ENCODE measurements around the gene NOSTRIN. TPM values are rescaled to one million over a fixed set of nuclear protein-coding genes. Genes with fewer than 3 reads are reported as not detected.

Gene NOSTRIN
- total RNA-seq, 1 experiment from 2014 or later, result 0.68 TPM

- Histone ChIP-seq H3K27me3 (ENCODE audit: insufficient read depth, low read depth) (no peaks in the 10 kb centered on the region), H3F3A (ENCODE audit: insufficient read depth, low read depth) (no peaks in the 10 kb centered on the region), H3K36me3 (ENCODE audit: low read depth) (no peaks in the 10 kb centered on the region), H3K27ac (no peak within 1 kb of the TSS), H3K4me1 (replicated peaks; ENCODE audit: insufficient read depth) (no peaks in the 10 kb centered on the region), H3K79me2 (ENCODE audit: low read depth) (no peaks in the 10 kb centered on the region), H3K9me3 (ENCODE audit: insufficient read depth, low read depth) (no peaks in the 10 kb centered on the region), H3K4me3 (no peak within 1 kb of the TSS), H4K20me1 (ENCODE audit: insufficient read depth) (no peaks in the 10 kb centered on the region), H2AFZ (no peak within 1 kb of the TSS), H3K9me2 (ENCODE audit: insufficient read depth) (no peaks in the 10 kb centered on the region), H3K4me2 (no peak within 1 kb of the TSS)
- no peak for DNase-seq
- ChIA-PET POLR2A (ENCODE audit: unreplicated experiment) (no interaction called here), CTCF (no interaction called here)
- no TSS peak for BruUV-seq (replicated peaks)
- no peak for TF ChIP-seq EZH2 (IDR thresholded peaks at IDR 0.05; ENCODE audit: low read depth)
- no peak for TF ChIP-seq CTCF (conservative IDR thresholded peaks at IDR 0.05)
- intact Hi-C loops (cut with micrococcal nuclease; ENCODE audit: unreplicated experiment), result no loop called here
Measured at GRCh38 chr2:168901003-168901402, 98.6 kb downstream of the NOSTRIN start, which contains the start of gene G6PC2. Gene G6PC2, plus strand, starts transcription at chr2:168901291. Its CDS starts 41 bp downstream, at chr2:168901332.

GRCh38 chr2:168903888-168904287, 101.5 kb downstream of the NOSTRIN start:
- no peak for DNase-seq
- H3K27ac ChIP-seq, result no peak overlapping the region
- H4K20me1 ChIP-seq (ENCODE audit: insufficient read depth), result no peaks in the 10 kb centered on the region
- CTCF ChIA-PET, result no interaction called here
- BruUV-seq (replicated peaks), result no TSS peak
- intact Hi-C loops (cut with micrococcal nuclease; ENCODE audit: unreplicated experiment), result no loop called here
- no peaks in the 10 kb centered on the region for H3K4me1 ChIP-seq (replicated peaks; ENCODE audit: insufficient read depth)
- TF ChIP-seq CTCF (conservative IDR thresholded peaks at IDR 0.05), result no peak
- TF ChIP-seq EZH2 (IDR thresholded peaks at IDR 0.05; ENCODE audit: low read depth), result no peak
- no peaks in the 10 kb centered on the region for H3K36me3 ChIP-seq (ENCODE audit: low read depth)
- H3K9me3 ChIP-seq (ENCODE audit: insufficient read depth, low read depth), result no peaks in the 10 kb centered on the region
- no peaks in the 10 kb centered on the region for H3K27me3 ChIP-seq (ENCODE audit: insufficient read depth, low read depth)
- H3K4me2 ChIP-seq, result no peak overlapping the region
- no peaks in the 10 kb centered on the region for H3F3A ChIP-seq (ENCODE audit: insufficient read depth, low read depth)
- H3K9me2 ChIP-seq (ENCODE audit: insufficient read depth), result no peaks in the 10 kb centered on the region
- POLR2A ChIA-PET (ENCODE audit: unreplicated experiment), result no interaction called here
- H3K4me3 ChIP-seq, result no peak overlapping the region
- H2AFZ ChIP-seq, result no peak overlapping the region
- no peaks in the 10 kb centered on the region for H3K79me2 ChIP-seq (ENCODE audit: low read depth)

- TF ChIP-seq EZH2 (IDR thresholded peaks at IDR 0.05; ENCODE audit: low read depth), result no peak
- no peak for TF ChIP-seq CTCF (conservative IDR thresholded peaks at IDR 0.05)
- H3K9me2 ChIP-seq (ENCODE audit: insufficient read depth), result no peaks in the 10 kb centered on the region
- H3F3A ChIP-seq (ENCODE audit: insufficient read depth, low read depth), result no peaks in the 10 kb centered on the region
- no peak overlapping the region for H3K4me3 ChIP-seq
- H3K36me3 ChIP-seq (ENCODE audit: low read depth), result no peaks in the 10 kb centered on the region
- no peak overlapping the region for H3K27ac ChIP-seq
- H4K20me1 ChIP-seq (ENCODE audit: insufficient read depth), result no peaks in the 10 kb centered on the region
- ChIA-PET POLR2A (ENCODE audit: unreplicated experiment) (no interaction called here), CTCF (no interaction called here)
- no TSS peak for BruUV-seq (replicated peaks)
- no peaks in the 10 kb centered on the region for H3K4me1 ChIP-seq (replicated peaks; ENCODE audit: insufficient read depth)
- no peaks in the 10 kb centered on the region for H3K27me3 ChIP-seq (ENCODE audit: insufficient read depth, low read depth)
- no peaks in the 10 kb centered on the region for H3K79me2 ChIP-seq (ENCODE audit: low read depth)
- no peak overlapping the region for H3K4me2 ChIP-seq
- intact Hi-C loops (cut with micrococcal nuclease; ENCODE audit: unreplicated experiment), result no loop called here
- H2AFZ ChIP-seq, result no peak overlapping the region
- no peaks in the 10 kb centered on the region for H3K9me3 ChIP-seq (ENCODE audit: insufficient read depth, low read depth)
- DNase-seq, result no peak
Measured at GRCh38 chr2:168904358-168904757, 101.9 kb downstream of the NOSTRIN start.
